Measurements from ENCODE around the gene D2HGDH. TPM values are rescaled to one million over a fixed set of nuclear protein-coding genes. Genes with fewer than 3 reads are reported as not detected.

The D2HGDH gene
- total and polyA plus RNA-seq, 2 of the 13 experiments (the other 11 are each of a cell fraction or from before 2014, with no cell fraction given): 19.2 to 20.3 TPM

GRCh38 chr2:241808721-241809382 is 74.4 kb downstream of the D2HGDH start, which contains the start of gene NEU4 (continued):
- TF ChIP-seq THAP8 (CRISPR knock-in tag; IDR thresholded peaks at IDR 0.05; ENCODE audit: borderline replicate concordance) (no peak), ATF2 (CRISPR knock-in tag; IDR thresholded peaks at IDR 0.05) (peak; percentile 65; the same call in 1 of the 2 replicates), TP53 (CRISPR knock-in tag; conservative IDR thresholded peaks at IDR 0.05) (peak; percentile 93), SNAPC4 (CRISPR knock-in tag; IDR thresholded peaks at IDR 0.05) (peak; percentile 76; the same call in 1 of the 2 replicates), ZBTB44 (CRISPR knock-in tag; IDR thresholded peaks at IDR 0.05) (peak; percentile 71; the same call in 1 of the 2 replicates), ZNF724P (CRISPR knock-in tag; IDR thresholded peaks at IDR 0.05; ENCODE audit: borderline replicate concordance) (peak; percentile 94; the same call in 1 of the 2 replicates), ETS1 (CRISPR knock-in tag; IDR thresholded peaks at IDR 0.05) (peak; percentile 81; the same call in 1 of the 2 replicates), ZNF670 (CRISPR knock-in tag; IDR thresholded peaks at IDR 0.05; ENCODE audit: borderline replicate concordance) (peak; percentile 93; the same call in 1 of the 2 replicates), ZNF746 (CRISPR knock-in tag; IDR thresholded peaks at IDR 0.05) (peak; percentile 99), RBM22 (optimal IDR thresholded peaks at IDR 0.05; ENCODE audit: low read length) (no peak), ZUFSP (CRISPR knock-in tag; IDR thresholded peaks at IDR 0.05; ENCODE audit: borderline replicate concordance) (no peak)
- TF ChIP-seq, protein P1, sequence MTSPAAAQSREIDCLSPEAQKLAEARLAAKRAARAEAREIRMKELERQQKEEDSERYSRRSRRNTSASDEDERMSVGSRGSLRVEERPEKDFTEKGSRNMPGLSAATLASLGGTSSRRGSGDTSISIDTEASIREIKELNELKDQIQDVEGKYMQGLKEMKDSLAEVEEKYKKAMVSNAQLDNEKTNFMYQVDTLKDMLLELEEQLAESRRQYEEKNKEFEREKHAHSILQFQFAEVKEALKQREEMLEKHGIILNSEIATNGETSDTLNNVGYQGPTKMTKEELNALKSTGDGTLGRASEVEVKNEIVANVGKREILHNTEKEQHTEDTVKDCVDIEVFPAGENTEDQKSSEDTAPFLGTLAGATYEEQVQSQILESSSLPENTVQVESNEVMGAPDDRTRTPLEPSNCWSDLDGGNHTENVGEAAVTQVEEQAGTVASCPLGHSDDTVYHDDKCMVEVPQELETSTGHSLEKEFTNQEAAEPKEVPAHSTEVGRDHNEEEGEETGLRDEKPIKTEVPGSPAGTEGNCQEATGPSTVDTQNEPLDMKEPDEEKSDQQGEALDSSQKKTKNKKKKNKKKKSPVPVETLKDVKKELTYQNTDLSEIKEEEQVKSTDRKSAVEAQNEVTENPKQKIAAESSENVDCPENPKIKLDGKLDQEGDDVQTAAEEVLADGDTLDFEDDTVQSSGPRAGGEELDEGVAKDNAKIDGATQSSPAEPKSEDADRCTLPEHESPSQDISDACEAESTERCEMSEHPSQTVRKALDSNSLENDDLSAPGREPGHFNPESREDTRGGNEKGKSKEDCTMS (CRISPR knock-in tag; conservative IDR thresholded peaks at IDR 0.05): 0 out of 2 replicates have a peak, but pooled peaks have one; percentile 26

Data from HepG2 (cell line).